ENCODE measurements around the gene WWOX.

DNA sequence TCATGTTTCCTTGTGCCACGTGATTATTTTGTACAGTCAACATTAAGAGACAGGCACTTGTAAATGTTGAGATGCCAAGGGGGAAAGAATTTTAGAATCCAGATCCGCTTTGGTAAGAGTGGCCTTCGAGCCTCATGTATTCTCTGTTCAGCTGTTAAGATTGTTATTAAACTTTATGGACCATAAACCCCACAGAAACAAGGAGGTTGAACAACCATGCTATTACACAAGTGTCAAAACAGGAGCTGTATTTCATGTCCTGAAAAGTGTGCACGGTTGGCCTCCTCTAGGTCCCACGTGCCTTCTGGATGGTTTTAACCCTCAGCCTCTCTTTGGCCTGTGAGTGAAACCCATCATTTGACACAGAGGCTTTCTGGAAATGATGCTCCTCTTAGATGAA, 809.8 kb downstream of the WWOX start:
- TF ChIP-seq, protein P1, sequence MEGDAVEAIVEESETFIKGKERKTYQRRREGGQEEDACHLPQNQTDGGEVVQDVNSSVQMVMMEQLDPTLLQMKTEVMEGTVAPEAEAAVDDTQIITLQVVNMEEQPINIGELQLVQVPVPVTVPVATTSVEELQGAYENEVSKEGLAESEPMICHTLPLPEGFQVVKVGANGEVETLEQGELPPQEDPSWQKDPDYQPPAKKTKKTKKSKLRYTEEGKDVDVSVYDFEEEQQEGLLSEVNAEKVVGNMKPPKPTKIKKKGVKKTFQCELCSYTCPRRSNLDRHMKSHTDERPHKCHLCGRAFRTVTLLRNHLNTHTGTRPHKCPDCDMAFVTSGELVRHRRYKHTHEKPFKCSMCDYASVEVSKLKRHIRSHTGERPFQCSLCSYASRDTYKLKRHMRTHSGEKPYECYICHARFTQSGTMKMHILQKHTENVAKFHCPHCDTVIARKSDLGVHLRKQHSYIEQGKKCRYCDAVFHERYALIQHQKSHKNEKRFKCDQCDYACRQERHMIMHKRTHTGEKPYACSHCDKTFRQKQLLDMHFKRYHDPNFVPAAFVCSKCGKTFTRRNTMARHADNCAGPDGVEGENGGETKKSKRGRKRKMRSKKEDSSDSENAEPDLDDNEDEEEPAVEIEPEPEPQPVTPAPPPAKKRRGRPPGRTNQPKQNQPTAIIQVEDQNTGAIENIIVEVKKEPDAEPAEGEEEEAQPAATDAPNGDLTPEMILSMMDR (conservative IDR thresholded peaks at IDR 0.05; ENCODE audit: low read depth, low read length) = no peak
- no peak for TF ChIP-seq EZH2 (IDR thresholded peaks at IDR 0.05; ENCODE audit: low read length, unreplicated experiment)
